Activated T-helper 9 cell treated with anti-CD3 and anti-CD28 coated beads, Interleukin-2, amount 50 U/mL, for 16 hours (primary cell): Measurements from ENCODE around the gene AP3S1.

Experiments used
- DNase-seq: peaks from one replicate; pipeline ENCODE4 v3.0.0-alpha.2; 2020; ENCODE audit warnings: low read depth

The AP3S1 gene

GRCh38 chr5:115825948-115826347 is 15.8 kb upstream of the AP3S1 start:
- DNase-seq = no peak

- DNase-seq = no peak
Observed at GRCh38 chr5:115829913-115830312, 11.8 kb upstream of the AP3S1 start.

- no peak for DNase-seq
Observed at GRCh38 chr5:115831163-115831768, 10.5 kb upstream of the AP3S1 start.

GRCh38 chr5:115835481-115835880 is 6.3 kb upstream of the AP3S1 start:
- no peak for DNase-seq

- DNase-seq = no peak
Observed at GRCh38 chr5:115838885-115839518, 2.7 kb upstream of the AP3S1 start.

- no peak for DNase-seq
Observed at GRCh38 chr5:115840873-115841272, 862 bp upstream of the AP3S1 start.

GRCh38 chr5:115842089-115842935 is 577 bp downstream of the AP3S1 start:
- DNase-seq = peak; percentile 8

- no peak for DNase-seq
Observed at GRCh38 chr5:115842952-115843351, 1.2 kb downstream of the AP3S1 start.

GRCh38 chr5:115843444-115844130 is 1.9 kb downstream of the AP3S1 start:
- no peak for DNase-seq

GRCh38 chr5:115844321-115844817 is 2.6 kb downstream of the AP3S1 start:
- no peak for DNase-seq

- DNase-seq = no peak
Observed at GRCh38 chr5:115847290-115847689, 5.6 kb downstream of the AP3S1 start.

GRCh38 chr5:115849258-115849798 is 7.6 kb downstream of the AP3S1 start:
- no peak for DNase-seq

- DNase-seq = no peak
Observed at GRCh38 chr5:115850744-115851416, 9.1 kb downstream of the AP3S1 start.

- no peak for DNase-seq
Observed at GRCh38 chr5:115854139-115854538, 12.4 kb downstream of the AP3S1 start.

- DNase-seq = no peak
Observed at GRCh38 chr5:115855959-115856358, 14.2 kb downstream of the AP3S1 start.

- no peak for DNase-seq
Observed at GRCh38 chr5:115857057-115857479, 15.3 kb downstream of the AP3S1 start.

- DNase-seq = no peak
Observed at GRCh38 chr5:115857626-115858349, 16.1 kb downstream of the AP3S1 start.

- DNase-seq = no peak
Observed at GRCh38 chr5:115858396-115858795, 16.7 kb downstream of the AP3S1 start.

- DNase-seq = no peak
Observed at GRCh38 chr5:115859378-115859777, 17.6 kb downstream of the AP3S1 start.

GRCh38 chr5:115869256-115869795 is 27.6 kb downstream of the AP3S1 start:
- DNase-seq = no peak
